IMR-90 (cell line): Measurements from ENCODE around the gene SOX12. TPM values are rescaled to one million over a fixed set of nuclear protein-coding genes. Genes with fewer than 3 reads are reported as not detected.
A peak's percentile ranks its signal among the peaks of the same experiment; 100 is the strongest.

Experiments used
- ATAC-seq: fragments of 200-7000 bp; cut with Tn5 transposase; 2 replicates; pipeline ENCODE4 v1.9.1; 2020; ENCODE audit warnings: low read depth, mild to moderate bottlenecking, moderate library complexity
- BruUV-seq: library from RNA; stranded (reverse); fragments of 400-500 nt; replicated peaks from 2 replicates; lab custom pipeline; 2021; lab: Mats Ljungman, UMichigan
- CTCF ChIA-PET: fragments of 300-600 bp; formaldehyde crosslinking; extraction: SDS; loops from one replicate; lab custom pipeline; 2021; ENCODE audit warnings: antibody characterized with exemption; lab: Yijun Ruan, JAX
- POLR2A ChIA-PET: fragments of 300-600 bp; sonication (Branson Sonifier 250); formaldehyde crosslinking; loops from one replicate; lab custom pipeline; 2022; ENCODE audit warnings: antibody characterized with exemption; ENCODE audit not compliant: unreplicated experiment; lab: Charles Lee
- DNase-seq: peaks from one replicate; pipeline ENCODE4 v3.0.0; 2013
- H2AFZ ChIP-seq: replicated peaks from 2 replicates; pipeline ENCODE3; 2013; ENCODE audit warnings: low read length, mild to moderate bottlenecking; ENCODE audit not compliant: poor library complexity
- H2AK5ac ChIP-seq: 2 replicates; pipeline ENCODE4 v1.6.1; 2013; ENCODE audit warnings: low read depth, low read length, inconsistent platforms
- H2AK9ac ChIP-seq: replicated peaks from 2 replicates; pipeline ENCODE3; 2013; ENCODE audit warnings: mild to moderate bottlenecking, low read depth, low read length, moderate library complexity; ENCODE audit not compliant: poor library complexity
- H2BK120ac ChIP-seq: 2 replicates; pipeline ENCODE4 v1.6.1; 2013; ENCODE audit warnings: low read depth, low read length, inconsistent platforms
- H2BK15ac ChIP-seq: 3 replicates; pipeline ENCODE4 v1.6.1; 2013; ENCODE audit warnings: low read depth, low read length, inconsistent platforms
- H2BK20ac ChIP-seq: 2 replicates; pipeline ENCODE4 v1.6.1; 2013; ENCODE audit warnings: low read depth, mild to moderate bottlenecking, inconsistent platforms, low read length, moderate library complexity
- H2BK5ac ChIP-seq: 2 replicates; pipeline ENCODE4 v1.6.1; 2013; ENCODE audit warnings: mild to moderate bottlenecking, low read depth, low read length, inconsistent platforms; ENCODE audit not compliant: poor library complexity, severe bottlenecking
- H3K14ac ChIP-seq: replicated peaks from 2 replicates; pipeline ENCODE4 v1.6.1; 2013; ENCODE audit warnings: low read depth, low read length, inconsistent platforms
- H3K18ac ChIP-seq: 2 replicates; pipeline ENCODE4 v1.6.1; 2013; ENCODE audit warnings: low read depth, low read length, control low read depth
- H3K23ac ChIP-seq: 2 replicates; pipeline ENCODE4 v1.6.1; 2013; ENCODE audit warnings: low read depth, low read length, inconsistent platforms
- H3K27ac ChIP-seq: 2 replicates; pipeline ENCODE4 v1.5.1; 2013; ENCODE audit warnings: mild to moderate bottlenecking, control low read depth, low read length; ENCODE audit not compliant: insufficient read depth
- H3K27me3 ChIP-seq: 2 replicates; pipeline ENCODE4 v1.6.1; 2013; ENCODE audit warnings: low read length; ENCODE audit not compliant: control insufficient read depth, insufficient read depth
- H3K36me3 ChIP-seq: 2 replicates; pipeline ENCODE4 v1.6.1; 2013; ENCODE audit warnings: low read length, mixed read lengths; ENCODE audit not compliant: control insufficient read depth, insufficient read depth
- H3K4ac ChIP-seq: 2 replicates; pipeline ENCODE4 v1.6.1; 2013; ENCODE audit warnings: low read depth, low read length, inconsistent platforms
- H3K4me1 ChIP-seq: 2 replicates; pipeline ENCODE4 v1.6.1; 2013; ENCODE audit warnings: low read length, mixed read lengths; ENCODE audit not compliant: control insufficient read depth, insufficient read depth
- H3K4me2 ChIP-seq: 2 replicates; pipeline ENCODE4 v1.6.1; 2013; ENCODE audit warnings: low read depth, mild to moderate bottlenecking, control low read depth, low read length, moderate library complexity
- H3K4me3 ChIP-seq: 2 replicates; pipeline ENCODE4 v1.5.1; 2013; ENCODE audit warnings: low read depth, mild to moderate bottlenecking, control low read depth, low read length, moderate library complexity; ENCODE audit not compliant: insufficient read depth
- H3K56ac ChIP-seq: 2 replicates; pipeline ENCODE4 v1.6.1; 2013; ENCODE audit warnings: low read length, inconsistent platforms; ENCODE audit not compliant: insufficient read depth; ENCODE audit errors: extremely low read depth
- H3K79me1 ChIP-seq, 2 experiments: 2 replicates each; pipeline ENCODE4 v1.6.1; 2013; ENCODE audit warnings: low read length in 2 of 2, inconsistent platforms in 1 of 2, low read depth in 1 of 2
- H3K9ac ChIP-seq: 2 replicates; pipeline ENCODE4 v1.6.1; 2013; ENCODE audit warnings: low read depth, low read length, control low read depth
- H3K9me1 ChIP-seq: 2 replicates; pipeline ENCODE4 v1.6.1; 2013; ENCODE audit warnings: low read length, inconsistent platforms; ENCODE audit not compliant: insufficient read depth
- H3K9me3 ChIP-seq: 2 replicates; pipeline ENCODE4 v1.6.1; 2013; ENCODE audit warnings: low read length; ENCODE audit not compliant: control insufficient read depth, insufficient read depth
- H4K20me1 ChIP-seq: 2 replicates; pipeline ENCODE4 v1.6.1; 2013; ENCODE audit warnings: low read length, inconsistent platforms; ENCODE audit not compliant: insufficient read depth
- H4K5ac ChIP-seq: 2 replicates; pipeline ENCODE4 v1.6.1; 2013; ENCODE audit warnings: mild to moderate bottlenecking, low read depth, low read length, control low read depth
- H4K8ac ChIP-seq, 2 experiments: 2 replicates each; pipeline ENCODE4 v1.6.1; 2013; ENCODE audit warnings: low read depth in 2 of 2, low read length in 2 of 2, control low read depth in 1 of 2, inconsistent platforms in 1 of 2
- H4K91ac ChIP-seq: 2 replicates; pipeline ENCODE4 v1.6.1; 2013; ENCODE audit warnings: low read depth, low read length, inconsistent platforms; ENCODE audit not compliant: insufficient read depth
- BHLHE40 ChIP-seq: fragments of 150-350 bp; IDR thresholded peaks from 2 replicates; pipeline ENCODE4 v1.6.1; 2016; ENCODE audit warnings: mild to moderate bottlenecking, low read depth, low read length
- CEBPB ChIP-seq: IDR thresholded peaks from 2 replicates; pipeline ENCODE4 v1.6.1; 2012; ENCODE audit warnings: low read depth, low read length, improper control_type of control experiment
- CHD1 ChIP-seq: IDR thresholded peaks from 2 replicates; pipeline ENCODE4 v1.6.1; 2012; ENCODE audit warnings: low read depth, low read length, improper control_type of control experiment
- FOS ChIP-seq: fragments of 150-350 bp; IDR thresholded peaks from 2 replicates; pipeline ENCODE4 v1.6.1; 2016; ENCODE audit warnings: low read depth, low read length
- MAFK ChIP-seq: IDR thresholded peaks from 2 replicates; pipeline ENCODE4 v1.6.1; 2012; ENCODE audit warnings: low read depth, low read length, improper control_type of control experiment
- MAZ ChIP-seq: IDR thresholded peaks from 2 replicates; pipeline ENCODE4 v1.6.1; 2012; ENCODE audit warnings: low read depth, mild to moderate bottlenecking, low read length, improper control_type of control experiment, moderate library complexity, borderline replicate concordance
- MXI1 ChIP-seq: IDR thresholded peaks from 2 replicates; pipeline ENCODE4 v1.6.1; 2012; ENCODE audit warnings: low read depth, mild to moderate bottlenecking, low read length, moderate library complexity, borderline replicate concordance
- NFE2L2 ChIP-seq: fragments of 150-350 bp; IDR thresholded peaks from 2 replicates; pipeline ENCODE4 v1.6.1; 2016; ENCODE audit warnings: low read depth, mild to moderate bottlenecking, low read length
- POLR2A ChIP-seq: IDR thresholded peaks from 2 replicates; pipeline ENCODE4 v1.6.1; 2012; ENCODE audit warnings: mild to moderate bottlenecking, low read depth, low read length
- RAD21 ChIP-seq: IDR thresholded peaks from 2 replicates; pipeline ENCODE4 v1.6.1; 2012; ENCODE audit warnings: low read length, improper control_type of control experiment
- RCOR1 ChIP-seq: IDR thresholded peaks from 2 replicates; pipeline ENCODE4 v1.6.1; 2012; ENCODE audit warnings: mild to moderate bottlenecking, low read length, improper control_type of control experiment; ENCODE audit not compliant: insufficient replicate concordance
- RFX5 ChIP-seq: IDR thresholded peaks from 2 replicates; pipeline ENCODE4 v1.8.0; 2012; ENCODE audit warnings: low read depth, mild to moderate bottlenecking, low read length, moderate library complexity
- SMC3 ChIP-seq: fragments of 150-350 bp; IDR thresholded peaks from 2 replicates; pipeline ENCODE4 v1.6.1; 2016; ENCODE audit warnings: low read depth, mild to moderate bottlenecking, antibody characterized with exemption, low read length, moderate library complexity
- WGBS, 2 experiments: methylation state at CpG; one replicate each; pipeline versions ENCODE4 v1.1.5 to v1.1.7; 2013; ENCODE audit warnings: missing lambda C conversion rate in 2 of 2; ENCODE audit not compliant: insufficient read length in 1 of 2; ENCODE audit errors: extremely low coverage in 2 of 2; 5-methylcytosine and 5-hydroxymethylcytosine counted together
- dilution Hi-C: fragments of 300-500 bp; cut with HindIII; formaldehyde crosslinking; loops from one replicate; pipeline ENCODE4 v1.14.3; 2018; ENCODE audit warnings: low sequenced_read_pairs; ENCODE audit not compliant: unreplicated experiment
- in situ Hi-C: fragments of 300-500 bp; cut with MboI; formaldehyde crosslinking; loops from 3 replicates; pipeline ENCODE4 v1.14.3; 2019; ENCODE audit warnings: low sequenced_read_pairs, inconsistent platforms, mixed read lengths
- intact Hi-C: fragments of 100-400 bp; cut with micrococcal nuclease; formaldehyde crosslinking; loops from 2 replicates; pipeline ENCODE4 v1.10.0; 2022
- polyA plus RNA-seq, 3 experiments: library from polyadenylated mRNA; depleted of rRNA; stranded (reverse); fragments of >200 nt; gene quantifications; 2 replicates each; pipeline ENCODE4 v1.2.3, GENCODE V29; 2012; ENCODE audit warnings: low replicate concordance in 1 of 3
- total RNA-seq: library from RNA; depleted of rRNA; stranded (reverse); fragments of >200 nt; gene quantifications from 2 replicates; pipeline ENCODE4 v1.2.3, GENCODE V29; 2012
- TF ChIP-seq, protein P1 (sequence below): conservative IDR thresholded peaks from 2 replicates; pipeline ENCODE4 v1.5.1; 2012; ENCODE audit warnings: mild to moderate bottlenecking, low read depth, low read length, improper control_type of control experiment
- TF ChIP-seq, protein P2 (sequence below): fragments of 150-350 bp; IDR thresholded peaks from 2 replicates; pipeline ENCODE4 v1.6.1; 2016; ENCODE audit warnings: low read depth, mild to moderate bottlenecking, low read length, moderate library complexity, borderline replicate concordance
- TF ChIP-seq, protein P3 (sequence below): fragments of 150-350 bp; IDR thresholded peaks from 2 replicates; pipeline ENCODE4 v1.6.1; 2017; ENCODE audit warnings: mild to moderate bottlenecking, antibody characterized with exemption, low read length, low read depth

SOX12 gene
- total and polyA plus RNA-seq, 2 of the 4 experiments (the other 2 are of a cell fraction), result 1.1 to 6.2 TPM

DNA sequence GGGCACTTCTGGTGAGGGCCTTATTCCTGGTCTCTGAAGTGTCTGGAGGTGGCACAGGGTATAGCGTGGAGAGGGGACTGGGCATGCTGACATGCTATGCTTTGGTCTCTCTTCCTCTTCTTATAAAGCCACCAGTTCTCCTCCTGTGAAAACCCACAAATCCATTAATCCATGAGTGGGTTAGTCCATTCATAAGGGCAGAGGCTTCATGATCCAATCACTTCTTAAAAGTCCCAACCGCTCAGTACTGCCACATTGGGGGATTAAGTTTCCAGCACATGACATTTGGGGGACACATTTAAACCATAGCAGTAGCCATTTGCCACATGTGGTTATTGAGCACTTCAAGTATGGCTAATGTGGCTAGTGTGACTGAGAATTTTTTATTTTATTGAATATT is 51.4 kb downstream of the SOX12 start:
- Histone ChIP-seq H3K9me3 (no peaks in the 10 kb centered on the region), H2AK5ac (no peak overlapping the region), H3K27ac (no peak overlapping the region), H3K27me3 (no peaks in the 10 kb centered on the region), H4K8ac (no peak overlapping the region), H3K18ac (no peak overlapping the region), H3K56ac (no peak overlapping the region), H3K4me3 (no peak overlapping the region), H2AK9ac (no peak overlapping the region), H2BK120ac (0 out of 2 replicates have a peak overlapping the region, but pooled peaks have one; percentile 38), H3K9me1 (peaks cover 17% of the 10 kb centered on the region), H3K9ac (no peak overlapping the region), H2BK20ac (no peak overlapping the region; the same call in 1 of the 2 replicates), H3K79me1 (peaks cover 0 to 16% of the 10 kb centered on the region in 2 experiments; a peak in 2 of 4 replicates), H2BK15ac (no peak overlapping the region), H3K4me1 (peaks cover 16% of the 10 kb centered on the region), H3K4me2 (no peak overlapping the region), H4K5ac (no peak overlapping the region), H4K91ac (no peak overlapping the region), H3K23ac (no peak overlapping the region), H2AFZ (no peak overlapping the region), H2BK5ac (no peak overlapping the region), H3K14ac (no peak overlapping the region), H3K36me3 (no peaks in the 10 kb centered on the region), H4K20me1 (no peaks in the 10 kb centered on the region), H3K4ac (no peak overlapping the region; the same call in 1 of the 2 replicates)
- POLR2A ChIA-PET, result no interaction called here
- TF ChIP-seq POLR2A (no peak), CEBPB (no peak), RFX5 (no peak), FOS (no peak), SMC3 (no peak), BHLHE40 (no peak), MAZ (no peak), MXI1 (no peak), MAFK (no peak), CHD1 (no peak), RCOR1 (no peak), RAD21 (no peak), NFE2L2 (no peak)
- TF ChIP-seq, protein P1, sequence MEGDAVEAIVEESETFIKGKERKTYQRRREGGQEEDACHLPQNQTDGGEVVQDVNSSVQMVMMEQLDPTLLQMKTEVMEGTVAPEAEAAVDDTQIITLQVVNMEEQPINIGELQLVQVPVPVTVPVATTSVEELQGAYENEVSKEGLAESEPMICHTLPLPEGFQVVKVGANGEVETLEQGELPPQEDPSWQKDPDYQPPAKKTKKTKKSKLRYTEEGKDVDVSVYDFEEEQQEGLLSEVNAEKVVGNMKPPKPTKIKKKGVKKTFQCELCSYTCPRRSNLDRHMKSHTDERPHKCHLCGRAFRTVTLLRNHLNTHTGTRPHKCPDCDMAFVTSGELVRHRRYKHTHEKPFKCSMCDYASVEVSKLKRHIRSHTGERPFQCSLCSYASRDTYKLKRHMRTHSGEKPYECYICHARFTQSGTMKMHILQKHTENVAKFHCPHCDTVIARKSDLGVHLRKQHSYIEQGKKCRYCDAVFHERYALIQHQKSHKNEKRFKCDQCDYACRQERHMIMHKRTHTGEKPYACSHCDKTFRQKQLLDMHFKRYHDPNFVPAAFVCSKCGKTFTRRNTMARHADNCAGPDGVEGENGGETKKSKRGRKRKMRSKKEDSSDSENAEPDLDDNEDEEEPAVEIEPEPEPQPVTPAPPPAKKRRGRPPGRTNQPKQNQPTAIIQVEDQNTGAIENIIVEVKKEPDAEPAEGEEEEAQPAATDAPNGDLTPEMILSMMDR, result no peak
- TF ChIP-seq, protein P2, sequence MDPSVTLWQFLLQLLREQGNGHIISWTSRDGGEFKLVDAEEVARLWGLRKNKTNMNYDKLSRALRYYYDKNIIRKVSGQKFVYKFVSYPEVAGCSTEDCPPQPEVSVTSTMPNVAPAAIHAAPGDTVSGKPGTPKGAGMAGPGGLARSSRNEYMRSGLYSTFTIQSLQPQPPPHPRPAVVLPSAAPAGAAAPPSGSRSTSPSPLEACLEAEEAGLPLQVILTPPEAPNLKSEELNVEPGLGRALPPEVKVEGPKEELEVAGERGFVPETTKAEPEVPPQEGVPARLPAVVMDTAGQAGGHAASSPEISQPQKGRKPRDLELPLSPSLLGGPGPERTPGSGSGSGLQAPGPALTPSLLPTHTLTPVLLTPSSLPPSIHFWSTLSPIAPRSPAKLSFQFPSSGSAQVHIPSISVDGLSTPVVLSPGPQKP, result no peak
- TF ChIP-seq, protein P3, sequence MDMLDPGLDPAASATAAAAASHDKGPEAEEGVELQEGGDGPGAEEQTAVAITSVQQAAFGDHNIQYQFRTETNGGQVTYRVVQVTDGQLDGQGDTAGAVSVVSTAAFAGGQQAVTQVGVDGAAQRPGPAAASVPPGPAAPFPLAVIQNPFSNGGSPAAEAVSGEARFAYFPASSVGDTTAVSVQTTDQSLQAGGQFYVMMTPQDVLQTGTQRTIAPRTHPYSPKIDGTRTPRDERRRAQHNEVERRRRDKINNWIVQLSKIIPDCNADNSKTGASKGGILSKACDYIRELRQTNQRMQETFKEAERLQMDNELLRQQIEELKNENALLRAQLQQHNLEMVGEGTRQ, result no peak
- DNase-seq (no peak), ATAC-seq (no peak)
- in situ Hi-C loops, result no loop called here
- CTCF ChIA-PET, result no interaction called here
- dilution Hi-C loops, result no loop called here
- no TSS peak for BruUV-seq
- no CpG with 5 or more reads among the region's 2 CpGs for WGBS, 2 experiments
- intact Hi-C loops, result no loop called here
